Common myeloid progenitor, CD34-positive (primary cell): ENCODE results near the gene SMC6.

Experiments used
- CTCF ChIA-PET: fragments of 350-600 bp; sonication (Branson Sonifier 250); formaldehyde crosslinking; loops from one replicate; lab custom pipeline; 2021; ENCODE audit warnings: antibody characterized with exemption; lab: Charles Lee
- POLR2A ChIA-PET: fragments of 350-600 bp; sonication (Branson Sonifier 250); formaldehyde crosslinking; loops from one replicate; lab custom pipeline; 2021; ENCODE audit warnings: antibody characterized with exemption; lab: Charles Lee
- DNase-seq, 3 donors: peaks; one replicate each; pipeline versions ENCODE4 v3.0.0 to v3.0.0-alpha.2; 2013
- H3K27ac ChIP-seq, 2 experiments: 1 replicate in 1 of 2; 2 replicates in 1 of 2; pipeline ENCODE4 v1.7.0; 2013; ENCODE audit warnings: inconsistent platforms in 2 of 2, low read length in 2 of 2, mild to moderate bottlenecking in 2 of 2, low read depth in 1 of 2, moderate library complexity in 1 of 2; ENCODE audit not compliant: severe bottlenecking in 2 of 2, insufficient read depth in 1 of 2, poor library complexity in 1 of 2
- H3K27me3 ChIP-seq, 5 experiments: replicated peaks in 2 of 5; 1 replicate in 3 of 5; 2 replicates in 2 of 5; pipeline versions ENCODE4 v1.6.1 to v1.7.0; 2013; ENCODE audit warnings: low read length in 4 of 5, mild to moderate bottlenecking in 2 of 5, moderate library complexity in 2 of 5, inconsistent platforms in 1 of 5; ENCODE audit not compliant: insufficient read depth in 5 of 5, control insufficient read depth in 4 of 5
- H3K36me3 ChIP-seq, 4 experiments: 1 replicate in 2 of 4; 2 replicates in 2 of 4; pipeline versions ENCODE4 v1.6.1 to v1.7.0; 2013; ENCODE audit warnings: low read length in 3 of 4, control low read depth in 1 of 4, mild to moderate bottlenecking in 1 of 4; ENCODE audit not compliant: control insufficient read depth in 4 of 4, insufficient read depth in 4 of 4
- H3K4me1 ChIP-seq, 4 experiments: 1 replicate in 3 of 4; 2 replicates in 1 of 4; pipeline versions ENCODE4 v1.6.1 to v1.7.1; 2013; ENCODE audit warnings: low read length in 3 of 4, mild to moderate bottlenecking in 3 of 4, control low read depth in 1 of 4, inconsistent platforms in 1 of 4, moderate library complexity in 1 of 4; ENCODE audit not compliant: control insufficient read depth in 4 of 4, insufficient read depth in 4 of 4; ENCODE audit errors: control extremely low read depth in 1 of 4
- H3K4me3 ChIP-seq, 7 experiments: 1 replicate in 4 of 7; 2 replicates in 3 of 7; pipeline versions ENCODE4 v1.5.1 to v1.7.0; 2013; ENCODE audit warnings: mild to moderate bottlenecking in 7 of 7, low read length in 6 of 7, moderate library complexity in 6 of 7, inconsistent platforms in 2 of 7, low read depth in 2 of 7, control low read depth in 1 of 7; ENCODE audit not compliant: insufficient read depth in 4 of 7, control insufficient read depth in 1 of 7; ENCODE audit errors: extremely low read depth in 1 of 7
- H3K9me3 ChIP-seq, 5 experiments: 1 replicate in 4 of 5; 2 replicates in 1 of 5; pipeline versions ENCODE4 v1.6.1 to v1.7.1; 2013; ENCODE audit warnings: low read length in 4 of 5, mild to moderate bottlenecking in 2 of 5, inconsistent platforms in 1 of 5, low read depth in 1 of 5, moderate library complexity in 1 of 5; ENCODE audit not compliant: control insufficient read depth in 4 of 5, insufficient read depth in 2 of 5; ENCODE audit errors: control extremely low read depth in 1 of 5
- WGBS: methylation state at CpG from one replicate; pipeline ENCODE4 v1.1.5; 2013; ENCODE audit not compliant: insufficient coverage; 5-methylcytosine and 5-hydroxymethylcytosine counted together

The SMC6 gene

DNA sequence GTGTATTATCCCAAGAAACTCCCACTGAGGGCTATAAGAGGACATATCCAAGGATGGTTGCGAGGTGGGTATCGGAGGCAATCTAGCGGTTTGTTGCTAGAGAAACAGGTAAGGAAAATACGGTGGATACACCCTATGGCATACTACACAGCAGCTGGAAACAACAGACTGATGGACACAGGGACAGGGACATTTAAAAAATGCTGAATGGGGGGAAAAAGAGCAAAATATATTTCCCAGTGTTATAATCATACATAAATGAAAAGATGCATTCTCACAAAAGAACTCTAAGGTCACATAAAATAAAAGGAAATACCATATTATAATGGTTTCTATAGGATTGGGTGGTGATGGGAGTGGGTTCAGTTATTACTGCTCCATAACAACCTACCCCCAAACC is 95.9 kb downstream of the SMC6 start:
- Histone ChIP-seq H3K4me1 (no peaks in the 10 kb centered on the region), H3K4me3 (no peak overlapping the region), H3K27me3 (no peaks in the 10 kb centered on the region), H3K36me3 (peaks cover 0 to 6% (median 3%) of the 10 kb centered on the region in 4 experiments), H3K9me3 (no peaks in the 10 kb centered on the region), H3K27ac (no peak overlapping the region)
- ChIA-PET CTCF (no interaction called here), POLR2A (no interaction called here)
- DNase-seq, result no peak
- WGBS, result 83% methylated on average over 1 of the region's 4 CpGs

DNA sequence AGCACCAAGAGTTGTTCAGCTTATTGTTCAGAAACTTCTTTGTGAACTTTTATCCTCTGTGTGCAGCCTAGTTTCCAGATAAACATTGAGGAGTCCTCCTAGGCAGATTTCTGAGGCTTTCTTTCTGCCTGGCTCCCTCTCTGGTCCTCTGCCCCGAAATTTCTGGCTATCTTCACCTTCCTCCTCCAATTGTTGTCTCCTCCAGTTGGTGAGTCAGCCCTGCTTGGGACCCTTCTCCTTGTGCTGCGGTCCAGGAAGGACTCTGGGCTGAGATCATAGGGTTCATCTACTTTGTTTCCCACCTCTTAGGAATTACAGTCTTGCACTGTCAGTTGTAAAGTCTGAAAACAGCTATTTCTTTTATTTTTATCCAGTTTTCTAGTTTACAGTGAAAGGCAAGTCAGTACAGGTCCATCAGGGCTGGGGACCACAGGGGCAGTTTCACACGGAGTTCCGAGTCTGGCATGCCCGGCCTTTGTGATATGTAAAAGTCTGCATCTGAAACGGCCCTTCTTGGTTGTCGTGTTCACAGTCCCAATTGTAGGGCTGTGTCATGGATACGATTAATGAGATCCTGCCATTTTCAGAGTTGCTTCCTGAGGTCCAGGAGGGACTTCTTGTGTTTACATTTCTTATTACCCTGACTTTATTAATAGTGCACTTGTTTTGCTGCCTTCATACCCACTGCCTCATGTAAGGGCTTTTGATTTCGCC is 100.8 kb downstream of the SMC6 start:
- Histone ChIP-seq H3K27ac (no peak overlapping the region), H3K27me3 (no peaks in the 10 kb centered on the region), H3K9me3 (no peaks in the 10 kb centered on the region), H3K36me3 (no peaks in the 10 kb centered on the region), H3K4me1 (peaks cover 0 to 18% (median 4%) of the 10 kb centered on the region in 4 experiments), H3K4me3 (no peak overlapping the region)
- CTCF ChIA-PET, result interaction anchor here (0.8 to 1.4 kb wide), 2 partner anchors 8 to 15 kb away, joined by 3 to 4 read pairs; no protein-coding TSS in a partner anchor
- DNase-seq, result no peak
- WGBS, result 89% methylated on average over 5 of the region's 9 CpGs
- POLR2A ChIA-PET, result no interaction called here

DNA sequence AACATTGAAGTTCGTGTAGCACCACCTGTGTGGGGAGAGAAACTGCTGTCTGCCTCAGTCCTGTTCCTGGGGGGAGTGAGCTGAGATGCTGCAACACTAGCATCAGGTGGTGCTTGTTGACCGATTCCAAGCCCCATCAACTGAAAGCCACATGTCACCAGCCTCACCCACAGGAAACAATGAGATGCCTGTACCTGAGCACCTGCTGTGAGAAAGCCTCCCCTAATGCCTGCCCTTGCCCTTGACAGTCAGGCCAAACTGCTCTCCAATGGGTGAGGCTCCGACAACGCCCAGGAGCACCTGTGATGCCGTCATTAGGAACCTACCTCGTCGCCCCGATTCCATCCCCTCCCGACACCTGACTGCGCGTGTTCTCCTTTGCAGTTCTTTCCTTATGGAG is 104.6 kb downstream of the SMC6 start:
- ChIA-PET CTCF (no interaction called here), POLR2A (no interaction called here)
- no peaks in the 10 kb centered on the region for H3K9me3 ChIP-seq
- DNase-seq, result peak in 1 of 3 donors; percentile 8
- 85% methylated on average over 11 of the region's 11 CpGs for WGBS
- peaks cover 0 to 24% (median 4%) of the 10 kb centered on the region in 4 experiments for H3K4me1 ChIP-seq
- no peak overlapping the region for H3K4me3 ChIP-seq
- no peaks in the 10 kb centered on the region for H3K27me3 ChIP-seq
- H3K36me3 ChIP-seq, result no peaks in the 10 kb centered on the region
- H3K27ac ChIP-seq, result no peak overlapping the region

DNA sequence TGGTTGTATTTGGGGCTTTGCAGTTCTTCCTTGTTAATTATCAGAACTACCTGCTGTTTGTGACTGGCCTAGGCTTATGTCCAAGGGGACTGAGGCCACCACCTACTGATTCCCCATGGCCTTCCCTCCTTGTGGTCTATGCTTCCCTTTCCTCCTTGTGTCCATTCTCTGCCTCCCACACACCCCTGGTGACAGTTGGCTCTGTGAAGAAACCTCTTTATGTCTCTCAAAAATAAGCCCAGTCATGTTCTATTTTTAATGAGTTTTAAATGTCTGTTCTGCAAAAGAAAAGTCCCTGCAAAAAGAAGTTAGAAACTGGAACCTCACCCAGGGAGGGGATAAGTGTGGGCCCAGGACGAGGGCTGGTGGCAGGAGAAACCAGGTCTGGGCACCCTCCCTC is 105.0 kb downstream of the SMC6 start:
- no peaks in the 10 kb centered on the region for H3K9me3 ChIP-seq
- POLR2A ChIA-PET, result no interaction called here
- H3K36me3 ChIP-seq, result no peaks in the 10 kb centered on the region
- CTCF ChIA-PET, result no interaction called here
- no peak overlapping the region for H3K4me3 ChIP-seq
- H3K27ac ChIP-seq, result no peak overlapping the region
- H3K27me3 ChIP-seq, result no peaks in the 10 kb centered on the region
- DNase-seq, result peak in 2 of 3 donors; percentile 11 to 20
- peaks cover 0 to 24% (median 4%) of the 10 kb centered on the region in 4 experiments for H3K4me1 ChIP-seq
- WGBS, result 29% methylated on average over 1 of the region's 1 CpG

- H3K9me3 ChIP-seq, result no peaks in the 10 kb centered on the region
- no peak overlapping the region for H3K27ac ChIP-seq
- DNase-seq, result no peak
- peaks cover 0 to 24% (median 4%) of the 10 kb centered on the region in 4 experiments for H3K4me1 ChIP-seq
- H3K4me3 ChIP-seq, result no peak overlapping the region
- H3K27me3 ChIP-seq, result no peaks in the 10 kb centered on the region
- ChIA-PET CTCF (interaction anchor here (3.8 to 4.5 kb wide), 2 partner anchors 13 to 22 kb away, joined by 24 to 43 read pairs; no protein-coding TSS in a partner anchor), POLR2A (no interaction called here)
- 98% methylated on average over 4 of the region's 5 CpGs for WGBS
- H3K36me3 ChIP-seq, result no peaks in the 10 kb centered on the region
Observed at GRCh38 chr2:17646838-17647701, 106.5 kb downstream of the SMC6 start.

DNA sequence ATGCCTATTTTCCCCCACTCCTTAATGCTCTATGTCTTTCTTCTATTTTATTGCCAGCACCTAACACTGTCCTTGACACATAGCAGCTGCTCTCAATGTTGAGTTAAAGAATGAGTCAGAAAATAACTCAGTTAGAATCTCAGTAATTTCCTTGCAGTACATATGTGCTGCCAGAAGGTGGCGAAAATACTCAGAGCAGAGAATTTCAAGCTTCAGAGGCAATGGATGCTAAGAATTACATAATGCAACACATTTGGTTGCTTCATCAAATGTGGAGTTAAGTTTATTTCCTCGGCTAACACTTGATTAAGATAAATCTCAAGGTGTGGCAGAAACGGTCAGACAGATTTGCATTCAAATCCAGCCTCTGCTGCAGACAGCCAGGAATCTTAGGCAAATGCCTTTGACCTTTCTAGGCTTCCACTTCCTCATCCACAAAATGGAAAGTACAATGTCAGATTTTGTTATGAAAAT is 107.5 kb downstream of the SMC6 start:
- Histone ChIP-seq H3K27ac (no peak overlapping the region), H3K4me1 (peaks cover 0 to 24% (median 4%) of the 10 kb centered on the region in 4 experiments), H3K4me3 (no peak overlapping the region), H3K36me3 (no peaks in the 10 kb centered on the region), H3K27me3 (no peaks in the 10 kb centered on the region), H3K9me3 (no peaks in the 10 kb centered on the region)
- CTCF ChIA-PET, result interaction anchor here (0.7 to 4.5 kb wide), 10 partner anchors 9 to 161 kb away, joined by 3 to 43 read pairs (median 4); no protein-coding TSS in a partner anchor
- WGBS, result 0% methylated on average over 3 of the region's 3 CpGs
- DNase-seq, result peak; percentile 47 to 76 (median 67)
- POLR2A ChIA-PET, result no interaction called here
